Karpas-422 (cell line): Measurements from ENCODE around the gene MRPS23. TPM values are rescaled to one million over a fixed set of nuclear protein-coding genes. Genes with fewer than 3 reads are reported as not detected.

Experiments
- DNase-seq: peaks from one replicate; pipeline ENCODE4 v3.0.0-alpha.2; 2015
- H2AFZ ChIP-seq: fragments of 200-600 bp; sonication (generic); 2 replicates; pipeline ENCODE4 v1.6.1; 2014; ENCODE audit warnings: antibody characterized with exemption, low read length, mixed read lengths
- H3K27ac ChIP-seq: fragments of 200-600 bp; sonication (generic); 2 replicates; pipeline ENCODE4 v1.5.1; 2014; ENCODE audit warnings: mild to moderate bottlenecking, low read length, moderate library complexity
- H3K27me3 ChIP-seq: fragments of 200-600 bp; sonication (generic); 2 replicates; pipeline ENCODE4 v1.6.1; 2014; ENCODE audit warnings: low read length, mixed read lengths
- H3K36me3 ChIP-seq: fragments of 200-600 bp; sonication (generic); 2 replicates; pipeline ENCODE4 v1.6.1; 2014; ENCODE audit warnings: low read length, mixed read lengths; ENCODE audit not compliant: insufficient read depth
- H3K4me1 ChIP-seq: fragments of 200-600 bp; sonication (generic); 2 replicates; pipeline ENCODE4 v1.6.1; 2014; ENCODE audit warnings: mild to moderate bottlenecking, low read length, mixed read lengths
- H3K4me2 ChIP-seq: fragments of 200-600 bp; sonication (generic); 2 replicates; pipeline ENCODE4 v1.6.1; 2014; ENCODE audit warnings: low read length, low read depth, mild to moderate bottlenecking; ENCODE audit not compliant: poor library complexity, severe bottlenecking
- H3K4me3 ChIP-seq: fragments of 200-600 bp; sonication (generic); 2 replicates; pipeline ENCODE4 v1.5.1; 2014; ENCODE audit warnings: mild to moderate bottlenecking, antibody characterized with exemption, low read length, mixed read lengths
- H3K79me2 ChIP-seq: fragments of 200-600 bp; sonication (generic); 2 replicates; pipeline ENCODE4 v1.6.1; 2014; ENCODE audit warnings: mild to moderate bottlenecking, low read length, mixed read lengths
- H3K9ac ChIP-seq: fragments of 200-600 bp; sonication (generic); 2 replicates; pipeline ENCODE4 v1.6.0; 2014; ENCODE audit warnings: low read length
- H3K9me2 ChIP-seq: fragments of 200-600 bp; sonication (generic), shearing (Covaris generic); replicated peaks from 2 replicates; pipeline ENCODE4 v1.6.0; 2014; ENCODE audit warnings: mild to moderate bottlenecking, low read length, moderate library complexity; ENCODE audit not compliant: insufficient read depth
- H3K9me3 ChIP-seq: fragments of 300-700, 200-600 bp; sonication (generic); 2 replicates; pipeline ENCODE4 v1.6.1; 2014; ENCODE audit warnings: low read length, mixed read lengths
- H4K20me1 ChIP-seq: fragments of 200-600 bp; sonication (generic); 2 replicates; pipeline ENCODE4 v1.6.1; 2014; ENCODE audit warnings: mild to moderate bottlenecking, antibody characterized with exemption, low read length, low read depth; ENCODE audit not compliant: insufficient read depth
- total RNA-seq: library from RNA; depleted of rRNA; stranded (reverse); fragments of >200 nt; shearing (Covaris generic); gene quantifications from 2 replicates; pipeline ENCODE4 v1.2.3, GENCODE V29; 2014; ENCODE audit warnings: low replicate concordance

The MRPS23 gene
- total RNA-seq, 1 experiment from 2014 or later, result 61.3 TPM

DNA sequence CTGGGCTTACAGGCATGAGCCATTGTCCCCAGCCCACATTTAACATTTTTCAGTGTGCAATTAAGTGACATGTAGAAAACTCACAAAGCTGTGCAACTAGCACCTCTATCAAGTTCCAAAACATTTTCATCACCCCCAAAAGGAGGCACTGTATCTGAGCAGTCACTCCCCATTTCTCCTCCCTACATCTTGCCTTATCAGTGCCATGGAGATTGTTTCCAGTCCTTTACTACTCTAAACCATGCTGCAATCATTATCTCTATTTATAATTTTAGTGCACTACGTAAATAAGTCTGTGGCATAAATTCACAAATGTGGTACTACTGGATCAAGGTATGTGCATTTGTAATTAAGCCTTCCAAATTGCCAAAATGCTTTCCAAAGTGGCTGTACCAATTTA is 7.6 kb downstream of the MRPS23 start:
- peaks cover 35% of the 10 kb centered on the region for H3K36me3 ChIP-seq
- H3K79me2 ChIP-seq, result peaks cover 9% of the 10 kb centered on the region
- no peak overlapping the region for H3K4me3 ChIP-seq
- H3K9me3 ChIP-seq, result no peaks in the 10 kb centered on the region
- no peak overlapping the region for H3K27ac ChIP-seq
- no peak overlapping the region for H2AFZ ChIP-seq
- no peaks in the 10 kb centered on the region for H3K27me3 ChIP-seq
- no peaks in the 10 kb centered on the region for H3K9me2 ChIP-seq
- no peaks in the 10 kb centered on the region for H3K4me1 ChIP-seq
- no peaks in the 10 kb centered on the region for H4K20me1 ChIP-seq
- no peak for DNase-seq
- H3K9ac ChIP-seq, result no peak overlapping the region
- H3K4me2 ChIP-seq, result no peak overlapping the region

GRCh38 chr17:57839571-57839923 is 10.3 kb downstream of the MRPS23 start:
- DNase-seq, result no peak
- H3K9ac ChIP-seq, result no peak overlapping the region
- peaks cover 26% of the 10 kb centered on the region for H3K36me3 ChIP-seq
- H3K4me2 ChIP-seq, result no peak overlapping the region
- H3K9me3 ChIP-seq, result no peaks in the 10 kb centered on the region
- H3K27ac ChIP-seq, result no peak overlapping the region
- no peak overlapping the region for H2AFZ ChIP-seq
- H3K9me2 ChIP-seq, result no peaks in the 10 kb centered on the region
- H3K79me2 ChIP-seq, result peaks cover 4% of the 10 kb centered on the region; the same call in 1 of the 2 replicates
- H3K27me3 ChIP-seq, result no peaks in the 10 kb centered on the region
- H3K4me3 ChIP-seq, result no peak overlapping the region
- H4K20me1 ChIP-seq, result no peaks in the 10 kb centered on the region
- peaks cover under 1% of the 10 kb centered on the region; the same call in 1 of the 2 replicates for H3K4me1 ChIP-seq

DNA sequence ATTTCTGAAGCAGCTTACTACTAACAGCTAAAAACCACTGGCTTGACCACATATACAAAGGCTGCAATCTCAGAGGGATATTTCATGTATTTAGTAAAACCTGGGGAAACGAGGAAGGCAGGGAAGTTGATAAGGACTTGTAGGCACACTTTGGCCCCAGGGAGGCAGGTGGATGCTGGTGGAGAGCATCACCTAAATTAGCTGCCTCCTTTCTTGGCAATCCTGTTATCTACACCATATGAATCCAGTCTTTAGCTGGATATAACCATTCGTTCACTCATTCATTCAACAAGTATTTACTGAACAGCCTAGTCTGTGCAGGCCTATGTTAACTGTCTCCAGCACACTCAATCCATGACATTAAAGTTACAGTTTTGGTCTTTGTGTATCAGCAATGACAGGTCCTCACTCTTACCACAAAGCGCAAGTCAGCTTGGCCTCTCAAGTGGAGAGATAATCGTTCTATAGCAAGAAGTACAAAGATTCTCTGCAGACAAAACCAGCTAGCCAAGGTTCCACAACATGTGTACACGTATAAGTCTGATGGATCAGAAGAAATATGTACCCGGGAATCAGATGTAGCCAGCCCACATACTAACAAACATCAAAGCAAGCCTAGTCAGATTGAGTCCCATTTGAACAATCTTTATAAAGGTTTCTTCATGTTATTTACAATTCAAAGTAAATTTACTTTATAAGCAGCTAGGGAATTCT is 10.8 kb downstream of the MRPS23 start:
- no peaks in the 10 kb centered on the region for H4K20me1 ChIP-seq
- H3K4me2 ChIP-seq, result no peak overlapping the region
- no peak overlapping the region for H3K27ac ChIP-seq
- peaks cover 4% of the 10 kb centered on the region; the same call in 1 of the 2 replicates for H3K79me2 ChIP-seq
- no peak overlapping the region for H3K4me3 ChIP-seq
- H3K36me3 ChIP-seq, result peaks cover 26% of the 10 kb centered on the region
- no peaks in the 10 kb centered on the region for H3K9me2 ChIP-seq
- H3K4me1 ChIP-seq, result peaks cover 6% of the 10 kb centered on the region; the same call in 1 of the 2 replicates
- H3K9ac ChIP-seq, result no peak overlapping the region
- no peaks in the 10 kb centered on the region for H3K9me3 ChIP-seq
- H2AFZ ChIP-seq, result no peak overlapping the region
- no peaks in the 10 kb centered on the region for H3K27me3 ChIP-seq
- no peak for DNase-seq

DNA sequence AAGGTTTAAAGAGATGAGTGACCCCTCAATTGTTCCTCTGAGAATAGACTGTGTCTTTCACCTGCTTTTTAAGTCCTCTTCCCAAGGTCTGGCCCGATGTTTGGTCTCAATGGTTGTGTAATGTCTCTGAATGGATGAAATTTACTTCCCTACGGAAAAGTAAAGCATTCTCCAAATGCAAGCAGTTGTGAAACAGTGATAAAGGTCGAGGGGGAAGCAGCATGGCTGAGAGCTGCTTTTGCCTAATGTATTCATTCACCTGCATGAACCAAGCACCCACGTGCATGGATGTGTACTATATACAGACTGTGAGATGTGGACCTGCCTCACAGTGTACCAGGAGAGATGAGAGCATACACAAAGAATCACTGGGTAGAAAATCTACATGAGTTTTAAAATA is 11.4 kb downstream of the MRPS23 start:
- Histone ChIP-seq H3K4me2 (no peak overlapping the region), H3K27me3 (no peaks in the 10 kb centered on the region)

DNA sequence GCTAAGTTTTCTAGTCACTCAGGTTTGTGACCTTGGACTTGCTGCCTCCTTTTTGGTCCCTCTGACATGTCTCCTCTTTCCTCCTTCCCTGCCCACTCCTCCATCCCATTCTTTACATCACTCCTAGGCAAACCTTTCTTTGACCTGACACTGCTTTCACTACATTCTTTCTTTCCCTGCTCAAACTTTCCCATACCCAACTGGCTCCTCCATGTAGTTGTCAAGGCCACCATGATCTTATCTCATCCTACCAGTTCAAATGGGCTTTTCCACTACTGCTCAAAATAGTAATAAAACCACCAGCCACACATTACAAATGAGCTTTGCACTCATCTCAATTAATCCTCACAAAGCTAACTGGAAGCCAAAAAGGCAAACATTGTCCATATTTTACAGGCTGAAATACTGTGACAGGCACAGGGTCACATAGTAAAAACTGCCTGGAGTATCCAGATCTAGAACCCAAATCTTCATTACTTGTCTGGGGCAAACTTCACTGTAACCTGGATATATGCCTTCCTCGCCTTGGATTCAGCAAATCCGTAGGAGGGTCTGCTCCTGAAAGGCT is 14.4 kb downstream of the MRPS23 start:
- Histone ChIP-seq H4K20me1 (no peaks in the 10 kb centered on the region), H3K79me2 (no peaks in the 10 kb centered on the region), H3K27me3 (no peaks in the 10 kb centered on the region), H3K4me3 (no peak overlapping the region), H3K27ac (no peak overlapping the region), H3K9ac (no peak overlapping the region), H3K9me3 (no peaks in the 10 kb centered on the region), H3K4me2 (no peak overlapping the region), H2AFZ (no peak overlapping the region), H3K36me3 (peaks cover 15% of the 10 kb centered on the region; the same call in 1 of the 2 replicates), H3K9me2 (no peaks in the 10 kb centered on the region), H3K4me1 (peaks cover 11% of the 10 kb centered on the region; the same call in 1 of the 2 replicates)
- no peak for DNase-seq

More for the DNA sequence above, 11.4 kb downstream of the MRPS23 start:
- Histone ChIP-seq H3K9me3 (no peaks in the 10 kb centered on the region), H3K4me1 (peaks cover 8% of the 10 kb centered on the region; the same call in 1 of the 2 replicates), H2AFZ (no peak overlapping the region), H3K4me3 (no peak overlapping the region), H3K79me2 (peaks cover 4% of the 10 kb centered on the region; the same call in 1 of the 2 replicates), H3K9ac (no peak overlapping the region), H4K20me1 (no peaks in the 10 kb centered on the region), H3K36me3 (peaks cover 26% of the 10 kb centered on the region), H3K9me2 (no peaks in the 10 kb centered on the region), H3K27ac (no peak overlapping the region)
- DNase-seq, result no peak

DNA sequence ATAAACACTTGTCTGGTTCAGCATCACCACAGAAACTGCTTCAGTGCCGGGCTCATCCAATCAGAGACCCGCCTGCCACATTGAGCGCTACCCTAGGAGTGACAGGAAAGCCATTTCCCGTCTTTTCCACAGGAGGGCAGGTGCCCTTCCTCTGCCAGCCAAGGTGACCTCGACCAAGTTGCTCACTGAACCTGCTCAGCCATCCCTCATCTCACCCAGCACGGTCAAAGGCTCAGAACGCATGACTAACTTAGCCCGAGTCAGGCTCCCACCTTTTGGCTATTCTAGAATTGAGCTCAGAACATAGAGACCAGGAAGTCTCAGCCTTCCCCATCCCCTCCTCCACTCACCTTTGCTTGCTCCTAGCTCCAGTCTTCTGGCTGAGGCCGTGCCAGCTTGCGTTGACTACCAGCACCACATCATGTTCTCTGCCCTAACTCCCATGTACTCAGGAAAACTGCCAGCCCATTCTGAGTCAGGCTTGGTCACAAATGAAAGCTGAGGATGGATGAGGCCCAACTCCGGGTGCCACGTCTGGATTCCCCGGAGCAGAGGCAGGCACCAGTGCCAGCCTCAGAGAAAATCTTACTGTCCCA is 15.6 kb downstream of the MRPS23 start:
- H3K27ac ChIP-seq, result no peak overlapping the region
- no peaks in the 10 kb centered on the region for H3K9me2 ChIP-seq
- H3K4me2 ChIP-seq, result no peak overlapping the region
- H3K27me3 ChIP-seq, result no peaks in the 10 kb centered on the region
- H3K4me3 ChIP-seq, result no peak overlapping the region
- DNase-seq, result no peak
- peaks cover 11% of the 10 kb centered on the region; the same call in 1 of the 2 replicates for H3K4me1 ChIP-seq
- H2AFZ ChIP-seq, result no peak overlapping the region
- H3K36me3 ChIP-seq, result peaks cover 8% of the 10 kb centered on the region; the same call in 1 of the 2 replicates
- H3K79me2 ChIP-seq, result no peaks in the 10 kb centered on the region
- no peaks in the 10 kb centered on the region for H4K20me1 ChIP-seq
- no peaks in the 10 kb centered on the region for H3K9me3 ChIP-seq
- H3K9ac ChIP-seq, result no peak overlapping the region

DNA sequence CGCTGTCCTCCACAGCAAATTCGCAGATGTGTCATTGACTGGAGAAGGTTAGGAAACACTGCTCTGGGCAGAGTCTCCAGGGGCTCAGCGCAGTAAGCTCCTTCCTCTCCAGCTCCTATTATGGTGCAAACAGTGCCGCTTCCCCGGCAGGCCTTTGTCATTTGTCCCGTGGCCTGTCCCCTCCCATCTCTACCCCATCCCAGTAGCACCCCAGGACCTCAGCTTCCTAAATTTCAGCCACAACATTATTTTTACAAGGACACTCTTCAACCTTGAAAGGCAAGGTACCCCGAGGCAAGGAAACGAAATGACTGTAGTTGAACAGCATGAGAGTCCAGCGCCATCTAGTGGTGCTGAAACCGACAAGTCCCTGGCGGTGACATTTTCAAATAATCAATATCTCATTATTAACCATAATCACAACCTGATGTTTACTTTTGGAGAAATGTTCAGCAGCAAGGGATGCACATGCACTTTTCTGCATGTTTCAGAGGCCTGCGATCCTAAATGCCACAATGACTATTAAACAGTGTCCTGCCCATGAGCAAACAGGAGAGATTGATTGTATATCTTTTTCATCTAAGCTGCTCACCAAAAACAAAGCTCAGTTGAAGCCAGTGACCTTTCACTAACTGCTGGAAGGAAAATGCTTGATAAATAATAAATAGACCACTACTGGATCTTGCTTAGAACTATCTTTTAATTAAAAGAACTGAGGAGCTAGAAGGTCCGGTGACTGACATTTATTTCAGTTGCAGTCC is 16.5 kb downstream of the MRPS23 start:
- no peak overlapping the region for H3K9ac ChIP-seq
- no peak overlapping the region for H3K4me2 ChIP-seq

More for the DNA sequence above, 16.5 kb downstream of the MRPS23 start:
- Histone ChIP-seq H3K4me1 (peaks cover 11% of the 10 kb centered on the region; the same call in 1 of the 2 replicates), H3K9me2 (no peaks in the 10 kb centered on the region), H3K4me3 (no peak overlapping the region), H3K36me3 (peaks cover under 1% of the 10 kb centered on the region; the same call in 1 of the 2 replicates), H3K27ac (no peak overlapping the region), H3K9me3 (no peaks in the 10 kb centered on the region), H2AFZ (no peak overlapping the region), H3K27me3 (no peaks in the 10 kb centered on the region), H3K79me2 (no peaks in the 10 kb centered on the region), H4K20me1 (no peaks in the 10 kb centered on the region)
- peak; percentile 88 for DNase-seq
